ENCODE data around the gene CPT1B. TPM values are rescaled to one million over a fixed set of nuclear protein-coding genes. Genes with fewer than 3 reads are reported as not detected.

CPT1B gene
- polyA plus RNA-seq, 1 donor from 2014 or later: 72.4 TPM

DNA sequence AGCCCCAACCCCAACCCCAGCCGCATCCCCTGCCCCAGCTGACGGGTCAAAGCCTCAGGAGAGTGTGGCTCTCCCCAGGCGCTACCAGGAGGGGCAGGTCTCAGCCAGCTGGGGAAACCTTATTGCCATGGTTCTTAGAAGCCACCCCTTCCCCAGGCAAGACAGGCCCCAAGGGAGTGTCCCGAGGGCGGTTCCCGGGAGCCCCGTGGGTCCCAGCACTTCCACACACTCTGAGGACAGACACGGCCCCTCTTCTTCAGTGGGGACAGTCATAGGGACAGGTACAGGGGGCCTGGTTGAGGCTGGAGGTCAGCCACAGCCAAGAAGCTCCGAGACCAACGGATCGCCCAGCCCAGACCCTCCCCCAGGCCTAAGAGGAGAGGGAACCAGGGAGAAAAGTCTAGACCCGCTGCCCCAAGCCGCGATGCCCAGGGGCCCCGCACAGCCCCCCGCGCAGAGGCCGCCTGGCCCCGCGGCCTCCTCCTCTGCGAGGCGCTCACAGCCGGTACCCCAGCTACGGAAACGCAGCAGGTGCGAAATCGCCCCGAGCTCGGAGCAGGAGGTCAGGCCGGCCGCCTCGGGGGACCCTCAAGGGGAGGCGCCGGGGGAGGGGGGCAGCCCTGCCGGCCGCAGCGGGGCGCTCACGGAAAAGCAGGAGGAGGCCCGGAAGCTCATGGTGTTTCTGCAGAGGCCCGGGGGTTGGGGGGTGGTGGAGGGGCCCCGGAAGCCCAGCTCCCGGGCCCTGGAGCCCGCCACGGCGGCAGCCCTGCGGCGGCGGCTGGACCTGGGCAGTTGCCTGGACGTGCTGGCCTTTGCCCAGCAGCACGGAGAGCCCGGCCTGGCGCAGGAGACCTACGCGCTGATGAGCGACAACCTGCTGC, 29.9 kb downstream of the CPT1B start:
- no peaks in the 10 kb centered on the region for H3K9me2 ChIP-seq (ENCODE audit: insufficient read depth, low read length)
- no peak overlapping the region for H3K4me2 ChIP-seq (ENCODE audit: low read length)
- TF ChIP-seq RAD21 (conservative IDR thresholded peaks at IDR 0.05): no peak
- TF ChIP-seq MXI1 (conservative IDR thresholded peaks at IDR 0.05; ENCODE audit: poor library complexity, severe bottlenecking): no peak
- TF ChIP-seq, protein P1, sequence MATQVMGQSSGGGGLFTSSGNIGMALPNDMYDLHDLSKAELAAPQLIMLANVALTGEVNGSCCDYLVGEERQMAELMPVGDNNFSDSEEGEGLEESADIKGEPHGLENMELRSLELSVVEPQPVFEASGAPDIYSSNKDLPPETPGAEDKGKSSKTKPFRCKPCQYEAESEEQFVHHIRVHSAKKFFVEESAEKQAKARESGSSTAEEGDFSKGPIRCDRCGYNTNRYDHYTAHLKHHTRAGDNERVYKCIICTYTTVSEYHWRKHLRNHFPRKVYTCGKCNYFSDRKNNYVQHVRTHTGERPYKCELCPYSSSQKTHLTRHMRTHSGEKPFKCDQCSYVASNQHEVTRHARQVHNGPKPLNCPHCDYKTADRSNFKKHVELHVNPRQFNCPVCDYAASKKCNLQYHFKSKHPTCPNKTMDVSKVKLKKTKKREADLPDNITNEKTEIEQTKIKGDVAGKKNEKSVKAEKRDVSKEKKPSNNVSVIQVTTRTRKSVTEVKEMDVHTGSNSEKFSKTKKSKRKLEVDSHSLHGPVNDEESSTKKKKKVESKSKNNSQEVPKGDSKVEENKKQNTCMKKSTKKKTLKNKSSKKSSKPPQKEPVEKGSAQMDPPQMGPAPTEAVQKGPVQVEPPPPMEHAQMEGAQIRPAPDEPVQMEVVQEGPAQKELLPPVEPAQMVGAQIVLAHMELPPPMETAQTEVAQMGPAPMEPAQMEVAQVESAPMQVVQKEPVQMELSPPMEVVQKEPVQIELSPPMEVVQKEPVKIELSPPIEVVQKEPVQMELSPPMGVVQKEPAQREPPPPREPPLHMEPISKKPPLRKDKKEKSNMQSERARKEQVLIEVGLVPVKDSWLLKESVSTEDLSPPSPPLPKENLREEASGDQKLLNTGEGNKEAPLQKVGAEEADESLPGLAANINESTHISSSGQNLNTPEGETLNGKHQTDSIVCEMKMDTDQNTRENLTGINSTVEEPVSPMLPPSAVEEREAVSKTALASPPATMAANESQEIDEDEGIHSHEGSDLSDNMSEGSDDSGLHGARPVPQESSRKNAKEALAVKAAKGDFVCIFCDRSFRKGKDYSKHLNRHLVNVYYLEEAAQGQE (IDR thresholded peaks at IDR 0.05; ENCODE audit: borderline replicate concordance): no peak
- H3K36me3 ChIP-seq (ENCODE audit: insufficient read depth, low read length): no peaks in the 10 kb centered on the region
- H3K79me2 ChIP-seq (replicated peaks; ENCODE audit: insufficient read depth, low read length): no peaks in the 10 kb centered on the region
- peaks cover 13% of the 10 kb centered on the region for H3K27me3 ChIP-seq (ENCODE audit: insufficient read depth, low read depth, low read length)
- H3K9ac ChIP-seq (ENCODE audit: low read length): no peak overlapping the region
- no peaks in the 10 kb centered on the region for H3F3A ChIP-seq (ENCODE audit: insufficient read depth, low read length, poor library complexity, severe bottlenecking)
- H3K9me3 ChIP-seq (ENCODE audit: low read length): no peaks in the 10 kb centered on the region
- no peak overlapping the region for H3K4me3 ChIP-seq (ENCODE audit: low read length)
- H3K27ac ChIP-seq (ENCODE audit: low read length): no peak overlapping the region
- H4K20me1 ChIP-seq (ENCODE audit: insufficient read depth): no peaks in the 10 kb centered on the region
- no peak overlapping the region for H2AFZ ChIP-seq (ENCODE audit: low read depth, low read length)

DNA sequence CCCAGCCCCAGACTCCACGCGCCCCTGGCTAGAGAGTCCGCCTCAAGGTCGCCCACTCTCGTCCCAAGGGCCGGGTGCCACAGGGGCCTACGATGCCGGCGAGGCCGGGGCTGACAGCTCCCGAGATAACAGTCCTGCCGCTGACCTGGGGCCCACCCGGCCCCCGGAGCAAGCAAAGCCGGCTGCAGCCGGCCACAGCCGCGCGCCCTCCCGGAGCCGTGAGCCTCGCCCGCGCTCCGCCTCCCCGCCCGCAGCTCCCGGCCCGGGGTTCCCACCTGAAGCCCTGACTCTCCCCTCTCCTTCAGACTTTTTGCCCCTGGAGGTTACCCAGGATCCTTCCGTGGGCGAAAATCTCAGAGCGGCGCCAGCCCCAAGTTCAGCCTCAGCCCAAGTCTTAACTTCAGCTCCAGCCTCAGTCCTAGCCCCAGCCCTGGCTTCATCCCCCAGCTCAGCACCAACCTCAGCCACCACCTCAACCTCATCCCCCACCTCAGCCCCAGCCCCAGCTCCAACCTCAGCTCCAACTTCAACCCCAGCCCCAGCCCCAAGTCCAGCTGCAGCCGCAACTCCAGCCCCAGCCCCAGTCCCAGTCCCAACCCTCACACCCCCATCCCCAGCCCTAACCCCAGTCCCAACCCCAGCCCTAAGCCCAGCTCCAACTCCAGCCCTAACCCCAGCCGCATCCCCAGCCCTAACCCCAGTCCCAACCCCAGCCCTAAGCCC, 30.8 kb downstream of the CPT1B start:
- H3K79me2 ChIP-seq (replicated peaks; ENCODE audit: insufficient read depth, low read length): no peaks in the 10 kb centered on the region
- no peaks in the 10 kb centered on the region for H3K36me3 ChIP-seq (ENCODE audit: insufficient read depth, low read length)
- no peaks in the 10 kb centered on the region for H3K9me3 ChIP-seq (ENCODE audit: low read length)
- no peak for TF ChIP-seq TAF1 (IDR thresholded peaks at IDR 0.05; ENCODE audit: low read depth)
- TF ChIP-seq, protein P2, sequence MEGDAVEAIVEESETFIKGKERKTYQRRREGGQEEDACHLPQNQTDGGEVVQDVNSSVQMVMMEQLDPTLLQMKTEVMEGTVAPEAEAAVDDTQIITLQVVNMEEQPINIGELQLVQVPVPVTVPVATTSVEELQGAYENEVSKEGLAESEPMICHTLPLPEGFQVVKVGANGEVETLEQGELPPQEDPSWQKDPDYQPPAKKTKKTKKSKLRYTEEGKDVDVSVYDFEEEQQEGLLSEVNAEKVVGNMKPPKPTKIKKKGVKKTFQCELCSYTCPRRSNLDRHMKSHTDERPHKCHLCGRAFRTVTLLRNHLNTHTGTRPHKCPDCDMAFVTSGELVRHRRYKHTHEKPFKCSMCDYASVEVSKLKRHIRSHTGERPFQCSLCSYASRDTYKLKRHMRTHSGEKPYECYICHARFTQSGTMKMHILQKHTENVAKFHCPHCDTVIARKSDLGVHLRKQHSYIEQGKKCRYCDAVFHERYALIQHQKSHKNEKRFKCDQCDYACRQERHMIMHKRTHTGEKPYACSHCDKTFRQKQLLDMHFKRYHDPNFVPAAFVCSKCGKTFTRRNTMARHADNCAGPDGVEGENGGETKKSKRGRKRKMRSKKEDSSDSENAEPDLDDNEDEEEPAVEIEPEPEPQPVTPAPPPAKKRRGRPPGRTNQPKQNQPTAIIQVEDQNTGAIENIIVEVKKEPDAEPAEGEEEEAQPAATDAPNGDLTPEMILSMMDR (IDR thresholded peaks at IDR 0.05; ENCODE audit: poor library complexity, severe bottlenecking): no peak
- TF ChIP-seq RAD21 (conservative IDR thresholded peaks at IDR 0.05): no peak
- TF ChIP-seq, protein P1 (IDR thresholded peaks at IDR 0.05; ENCODE audit: borderline replicate concordance): no peak
- no peak for TF ChIP-seq POLR2AphosphoS5 (IDR thresholded peaks at IDR 0.05)
- TF ChIP-seq SMC3 (conservative IDR thresholded peaks at IDR 0.05; ENCODE audit: poor library complexity): no peak
- no peak for TF ChIP-seq EP300 (conservative IDR thresholded peaks at IDR 0.05; ENCODE audit: poor library complexity, severe bottlenecking)
- H3F3A ChIP-seq (ENCODE audit: insufficient read depth, low read length, poor library complexity, severe bottlenecking): no peaks in the 10 kb centered on the region
- H3K27me3 ChIP-seq (ENCODE audit: insufficient read depth, low read depth, low read length): peaks cover 13% of the 10 kb centered on the region
- H2AFZ ChIP-seq (ENCODE audit: low read depth, low read length): no peak overlapping the region
- no peak overlapping the region for H3K27ac ChIP-seq (ENCODE audit: low read length)
- H3K9ac ChIP-seq (ENCODE audit: low read length): no peak overlapping the region
- no peak overlapping the region for H3K4me3 ChIP-seq (ENCODE audit: low read length)
- no peaks in the 10 kb centered on the region for H4K20me1 ChIP-seq (ENCODE audit: insufficient read depth)
- no peak overlapping the region for H3K4me2 ChIP-seq (ENCODE audit: low read length)
- H3K9me2 ChIP-seq (ENCODE audit: insufficient read depth, low read length): no peaks in the 10 kb centered on the region

All from neural cell (in vitro differentiated cells).